ENCODE data around the gene ULK1.

Gene ULK1

GRCh38 chr12:131909752-131910219, 15.4 kb downstream of the ULK1 start:
- DNase-seq = no peak

DNA sequence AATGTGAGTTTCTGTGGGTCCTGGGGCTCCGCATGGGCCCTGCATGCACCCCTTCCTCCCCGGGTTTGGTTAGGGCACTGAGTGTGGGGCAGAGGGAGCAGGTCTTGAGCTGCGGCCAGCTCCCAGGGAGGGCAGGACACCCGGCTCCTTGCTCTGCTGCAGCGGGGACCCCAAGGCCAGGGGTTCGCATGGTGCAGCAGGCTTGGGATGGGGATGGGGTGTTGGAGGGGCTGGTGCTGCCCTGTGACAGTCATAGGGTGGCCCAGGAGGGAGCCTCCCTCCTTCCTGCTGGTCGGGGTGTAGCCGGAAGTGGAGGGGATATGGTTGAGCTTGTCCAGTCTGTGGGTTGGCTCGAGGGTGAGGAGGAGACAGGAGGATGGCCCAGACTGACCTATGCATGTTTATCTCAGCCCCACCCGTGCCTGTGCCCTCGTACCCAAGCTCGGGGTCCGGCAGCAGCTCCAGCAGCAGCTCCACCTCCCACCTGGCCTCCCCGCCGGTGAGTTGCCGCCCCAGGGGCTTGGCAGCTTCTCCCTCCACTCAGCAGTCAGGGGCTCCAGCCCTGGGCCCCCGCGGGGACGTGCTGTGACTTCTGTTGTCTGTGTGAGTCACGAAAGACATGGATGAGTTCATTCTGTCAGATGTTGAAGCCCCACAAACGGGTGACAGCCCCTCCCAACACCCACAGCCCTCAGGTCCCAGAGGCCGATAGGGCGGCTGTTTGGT, 16.0 kb downstream of the ULK1 start:
- DNase-seq = no peak

- DNase-seq = no peak
These were observed 16.7 kb downstream of the ULK1 start for GRCh38 chr12:131911028-131911650.

DNA sequence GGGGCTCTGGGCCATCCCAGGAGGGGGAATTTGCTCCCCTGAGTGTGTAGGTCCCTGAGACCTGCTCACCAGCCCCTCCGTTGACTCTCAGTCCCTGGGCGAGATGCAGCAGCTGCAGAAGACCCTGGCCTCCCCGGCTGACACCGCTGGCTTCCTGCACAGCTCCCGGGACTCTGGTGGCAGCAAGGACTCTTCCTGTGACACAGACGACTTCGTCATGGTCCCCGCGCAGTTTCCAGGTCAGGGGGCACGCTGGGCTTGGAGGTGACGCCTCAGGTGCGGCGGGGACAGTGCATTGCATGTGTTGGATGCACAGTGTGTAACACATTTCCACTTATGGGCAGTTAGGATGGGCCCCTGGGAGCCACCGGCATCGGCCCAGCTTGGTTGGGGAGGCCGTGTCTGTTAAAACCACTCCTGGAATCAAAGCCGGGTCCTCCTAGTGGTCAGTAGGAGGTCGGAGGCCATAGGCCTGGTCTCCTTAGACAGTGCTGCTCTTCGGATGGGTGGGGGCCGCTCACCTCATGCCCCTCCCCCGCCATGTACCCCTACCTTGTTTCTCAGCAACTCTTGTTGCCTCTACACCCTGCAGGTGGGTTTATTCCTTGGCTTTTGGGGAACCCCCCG, 17.5 kb downstream of the ULK1 start:
- DNase-seq = no peak

DNA sequence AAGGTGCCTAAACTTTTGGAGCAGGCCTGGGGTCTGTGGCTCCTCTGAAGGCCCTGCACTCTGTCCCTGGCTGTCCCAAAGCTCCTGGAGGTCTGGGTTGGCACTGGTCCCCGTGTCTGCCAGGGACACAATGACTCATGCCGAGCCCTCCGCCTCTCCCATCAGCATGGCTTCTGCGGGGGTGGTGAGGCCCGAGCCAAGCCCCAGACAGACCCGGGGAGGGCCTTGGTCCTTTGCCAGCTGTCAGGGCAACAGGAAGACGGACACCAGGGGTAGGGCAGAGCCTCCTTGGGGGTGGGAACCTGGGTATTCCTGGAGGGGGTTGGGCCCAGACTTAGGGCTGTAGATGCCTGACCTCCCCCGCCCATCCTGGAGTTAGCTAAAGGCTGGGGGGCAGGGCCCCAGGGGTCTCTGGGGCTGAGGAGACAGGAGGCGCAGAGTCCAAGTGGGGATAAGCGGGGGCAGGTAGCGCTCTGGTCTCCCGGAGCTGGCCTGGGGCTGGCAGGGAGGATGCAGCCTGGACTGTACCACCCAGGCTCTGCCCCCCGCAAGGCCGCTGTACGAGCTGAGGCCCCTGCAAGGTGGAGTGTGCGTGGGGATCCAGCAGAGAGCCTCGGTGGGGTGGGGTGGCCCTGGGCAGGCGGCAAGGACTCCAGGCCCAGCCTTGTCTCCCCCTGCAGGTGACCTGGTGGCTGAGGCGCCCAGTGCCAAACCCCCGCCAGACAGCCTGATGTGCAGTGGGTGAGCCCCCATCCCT, 18.3 kb downstream of the ULK1 start:
- DNase-seq = no peak

DNA sequence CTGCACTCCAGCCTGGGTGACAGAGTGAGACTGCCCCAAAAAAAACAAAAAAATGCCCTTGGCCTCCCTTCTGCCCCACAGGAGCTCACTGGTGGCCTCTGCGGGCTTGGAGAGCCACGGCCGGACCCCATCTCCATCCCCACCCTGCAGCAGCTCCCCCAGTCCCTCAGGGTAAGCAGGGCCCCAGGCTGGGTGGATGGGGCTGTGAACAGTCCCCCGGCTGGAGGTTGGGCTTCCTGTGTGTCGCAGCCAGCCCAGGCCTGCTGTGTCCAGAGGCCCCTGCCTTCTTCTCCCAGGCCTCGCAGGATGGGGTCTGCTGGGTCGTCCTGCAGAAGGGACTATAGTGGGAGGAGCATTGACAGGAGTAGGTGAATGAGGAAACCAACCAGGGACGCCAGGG, 19.2 kb downstream of the ULK1 start:
- DNase-seq = no peak

DNA sequence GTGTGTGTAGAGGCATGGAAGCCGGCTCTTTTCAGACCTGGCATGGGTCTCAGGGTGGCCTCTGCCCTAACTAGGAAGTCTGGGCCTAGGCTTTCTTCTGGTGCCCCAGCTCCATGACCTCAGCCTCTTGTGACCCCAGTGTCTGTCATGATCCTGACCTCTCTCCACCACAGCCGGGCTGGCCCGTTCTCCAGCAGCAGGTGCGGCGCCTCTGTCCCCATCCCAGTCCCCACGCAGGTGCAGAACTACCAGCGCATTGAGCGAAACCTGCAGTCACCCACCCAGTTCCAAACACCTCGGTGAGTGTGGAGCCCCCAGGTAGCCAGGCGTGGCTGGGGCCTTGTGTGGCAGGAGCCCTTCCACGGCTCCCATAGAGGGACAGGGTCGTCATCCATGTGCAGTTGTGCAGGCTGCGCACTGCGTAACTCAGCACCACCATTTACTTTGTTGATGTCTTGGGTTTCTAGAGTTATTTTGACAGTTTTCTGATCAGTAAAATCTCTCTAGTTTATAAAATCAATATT, 19.8 kb downstream of the ULK1 start:
- no peak for DNase-seq

GRCh38 chr12:131915000-131915689, 20.7 kb downstream of the ULK1 start:
- no peak for DNase-seq

GRCh38 chr12:131915823-131916222, 21.4 kb downstream of the ULK1 start:
- DNase-seq = no peak

- no peak for DNase-seq
These were observed 22.1 kb downstream of the ULK1 start for GRCh38 chr12:131916306-131917138.

DNA sequence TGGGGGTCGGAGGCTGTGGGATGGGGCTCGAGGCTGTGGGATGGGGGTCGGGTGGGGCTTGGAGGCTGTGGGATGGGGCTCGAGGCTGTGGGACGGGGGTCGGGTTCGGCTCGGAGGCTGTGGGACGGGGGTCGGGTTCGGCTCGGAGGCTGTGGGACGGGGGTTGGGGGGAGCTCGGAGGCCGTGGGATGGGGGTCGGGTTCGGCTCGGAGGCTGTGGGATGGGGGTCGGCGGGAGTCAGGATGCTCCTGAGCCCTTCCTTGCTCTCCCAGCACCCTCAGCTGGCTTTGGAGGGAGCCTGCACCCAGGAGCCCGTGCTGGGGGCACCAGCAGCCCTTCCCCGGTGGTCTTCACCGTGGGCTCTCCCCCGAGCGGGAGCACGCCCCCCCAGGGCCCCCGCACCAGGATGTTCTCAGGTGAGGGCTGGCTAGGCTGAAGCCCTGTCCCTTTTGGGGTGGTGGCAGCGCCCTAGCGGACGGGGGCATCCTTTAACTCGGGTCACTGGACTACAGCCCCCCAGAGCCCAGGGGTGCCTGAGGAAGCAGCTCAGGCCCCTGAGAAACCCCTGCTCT, 22.8 kb downstream of the ULK1 start:
- DNase-seq = no peak

GRCh38 chr12:131917711-131918306, 23.4 kb downstream of the ULK1 start:
- no peak for DNase-seq

DNA sequence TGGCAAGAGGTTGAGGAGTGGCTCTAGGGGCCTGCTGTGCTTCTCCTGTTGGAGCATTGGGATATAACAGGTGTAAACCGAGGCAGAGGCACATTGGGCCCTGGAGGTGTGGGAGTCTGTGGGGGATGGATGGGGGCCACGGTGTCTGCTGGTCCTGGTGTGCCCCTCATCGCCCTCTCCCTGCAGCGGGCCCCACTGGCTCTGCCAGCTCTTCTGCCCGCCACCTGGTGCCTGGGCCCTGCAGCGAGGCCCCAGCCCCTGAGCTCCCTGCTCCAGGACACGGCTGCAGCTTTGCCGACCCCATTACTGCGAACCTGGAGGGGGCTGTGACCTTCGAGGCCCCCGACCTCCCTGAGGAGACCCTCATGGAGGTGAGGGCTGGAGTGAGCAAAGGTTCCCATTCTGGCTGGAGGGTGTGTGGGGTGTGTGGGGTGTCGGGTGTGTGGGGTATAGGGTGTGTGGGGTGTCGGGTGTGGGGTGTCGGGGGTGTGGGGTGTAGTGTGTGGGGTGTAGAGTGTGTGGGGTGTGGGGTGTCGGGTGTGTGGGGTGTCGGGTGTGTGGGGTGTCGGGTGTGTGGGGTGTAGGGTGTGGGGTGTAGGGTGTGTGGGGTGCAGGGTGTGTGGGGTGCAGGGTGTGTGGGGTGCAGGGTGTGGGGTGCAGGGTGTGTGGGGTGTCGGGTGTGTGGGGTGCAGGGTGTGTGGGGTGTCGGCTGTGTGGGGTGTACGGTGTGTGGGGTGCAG, 24.1 kb downstream of the ULK1 start:
- DNase-seq = no peak

GRCh38 chr12:131919051-131919347, 24.6 kb downstream of the ULK1 start:
- no peak for DNase-seq

GRCh38 chr12:131919366-131920156, 25.1 kb downstream of the ULK1 start:
- DNase-seq = no peak

GRCh38 chr12:131920157-131920508, 25.7 kb downstream of the ULK1 start:
- no peak for DNase-seq

- no peak for DNase-seq
These were observed 26.7 kb downstream of the ULK1 start for GRCh38 chr12:131920902-131921840.

All from CD4-positive, alpha-beta T cell treated with Interleukin-4 for 4 hours (primary cell).